ENCODE results near the gene SMURF1. TPM values are rescaled to one million over a fixed set of nuclear protein-coding genes. Genes with fewer than 3 reads are reported as not detected.

Gene SMURF1
- total and polyA plus RNA-seq, 2 donors (not counting 1 experiment from before 2014, with no cell fraction given), result 17.2 to 18.7 TPM

GRCh38 chr7:98981701-98982100 lies 162.2 kb downstream of the SMURF1 start:
- H3K36me3 ChIP-seq (ENCODE audit: control insufficient read depth, insufficient read depth, low read length), result peaks cover 24% of the 10 kb centered on the region
- no peak for DNase-seq (ENCODE audit: low read depth in 2 of 2)

GRCh38 chr7:98978672-98979071 lies 165.2 kb downstream of the SMURF1 start:
- Histone ChIP-seq H3K4me1 (ENCODE audit: control insufficient read depth, extremely low read depth, insufficient read depth, low read length) (no peaks in the 10 kb centered on the region), H3K4me3 (replicated peaks in 1 of 4; ENCODE audit: control extremely low read depth in 1 of 4, insufficient read depth in 1 of 4, low read depth in 3 of 4, low read length in 4 of 4) (no peak overlapping the region), H3K27me3 (ENCODE audit: control insufficient read depth, insufficient read depth, low read length) (no peaks in the 10 kb centered on the region), H3K9me3 (ENCODE audit: control insufficient read depth, insufficient read depth, low read depth, low read length) (no peaks in the 10 kb centered on the region), H3K36me3 (ENCODE audit: control insufficient read depth, insufficient read depth, low read length) (peaks cover 22% of the 10 kb centered on the region), H3K79me2 (ENCODE audit: control insufficient read depth, insufficient read depth, low read length) (no peaks in the 10 kb centered on the region), H3K27ac (ENCODE audit: insufficient read depth, low read length) (no peak overlapping the region), H3K9ac (ENCODE audit: insufficient read depth, low read length) (no peak overlapping the region), H2AFZ (ENCODE audit: low read length) (no peak overlapping the region), H4K20me1 (ENCODE audit: control insufficient read depth, extremely low read depth, insufficient read depth, low read length) (no peaks in the 10 kb centered on the region), H3K4me2 (ENCODE audit: extremely low read depth, insufficient read depth, low read length) (no peak overlapping the region)
- DNase-seq (ENCODE audit: low read depth in 2 of 2), result no peak
- no peak for TF ChIP-seq CTCF (conservative IDR thresholded peaks at IDR 0.05 in 1 of 2, IDR thresholded peaks at IDR 0.05 in 1 of 2; ENCODE audit: low read depth in 1 of 2, low read length in 2 of 2)
- TF ChIP-seq EZH2 (IDR thresholded peaks at IDR 0.05; ENCODE audit: low read length, missing control alignments), result no peak

More at GRCh38 chr7:98981701-98982100, 162.2 kb downstream of the SMURF1 start:
- no peak for TF ChIP-seq EZH2 (IDR thresholded peaks at IDR 0.05; ENCODE audit: low read length, missing control alignments)
- no peak for TF ChIP-seq CTCF (conservative IDR thresholded peaks at IDR 0.05 in 1 of 2, IDR thresholded peaks at IDR 0.05 in 1 of 2; ENCODE audit: low read depth in 1 of 2, low read length in 2 of 2)
- Histone ChIP-seq H3K9ac (ENCODE audit: insufficient read depth, low read length) (no peak overlapping the region), H2AFZ (ENCODE audit: low read length) (no peak overlapping the region), H3K79me2 (ENCODE audit: control insufficient read depth, insufficient read depth, low read length) (no peaks in the 10 kb centered on the region), H3K4me2 (ENCODE audit: extremely low read depth, insufficient read depth, low read length) (no peak overlapping the region), H3K4me3 (replicated peaks in 1 of 4; ENCODE audit: control extremely low read depth in 1 of 4, insufficient read depth in 1 of 4, low read depth in 3 of 4, low read length in 4 of 4) (no peak overlapping the region), H3K9me3 (ENCODE audit: control insufficient read depth, insufficient read depth, low read depth, low read length) (no peaks in the 10 kb centered on the region), H3K27me3 (ENCODE audit: control insufficient read depth, insufficient read depth, low read length) (no peaks in the 10 kb centered on the region), H4K20me1 (ENCODE audit: control insufficient read depth, extremely low read depth, insufficient read depth, low read length) (no peaks in the 10 kb centered on the region), H3K4me1 (ENCODE audit: control insufficient read depth, extremely low read depth, insufficient read depth, low read length) (no peaks in the 10 kb centered on the region), H3K27ac (ENCODE audit: insufficient read depth, low read length) (no peak overlapping the region)

Other genes starting within 250 kb of the SMURF1 start
- gene KPNA7, start 64.0 kb upstream of the SMURF1 start, total RNA-seq, result not detected in 2 replicates
- gene KPNA7, start 64.0 kb upstream of the SMURF1 start, polyA plus RNA-seq, result not detected in 2 replicates
- gene MYH16, start 128.7 kb upstream of the SMURF1 start, total RNA-seq, result not detected in 2 replicates
- not detected in 2 replicates for gene MYH16, start 128.7 kb upstream of the SMURF1 start, polyA plus RNA-seq
- gene ARPC1A, start 181.8 kb upstream of the SMURF1 start, total RNA-seq, result 162 and 226 TPM in 2 replicates
- gene ARPC1A, start 181.8 kb upstream of the SMURF1 start, polyA plus RNA-seq, result 184 and 279 TPM in 2 replicates
- 241 and 394 TPM in 2 replicates for gene ARPC1B, start 230.6 kb upstream of the SMURF1 start, total RNA-seq
- 245 and 408 TPM in 2 replicates for gene ARPC1B, start 230.6 kb upstream of the SMURF1 start, polyA plus RNA-seq